22Rv1 (cell line): ENCODE data around the gene KRTAP10-12.

ENCODE experiments used
- ZFX ChIP-seq: fragments of 450-650 bp; IDR thresholded peaks from 2 replicates; pipeline ENCODE4 v1.6.1; 2017; ENCODE audit warnings: antibody characterized with exemption, borderline replicate concordance
- TF ChIP-seq, protein P1 (sequence below): fragments of 450-650 bp; IDR thresholded peaks from 2 replicates; pipeline ENCODE4 v1.5.1; 2017; ENCODE audit warnings: mild to moderate bottlenecking

DNA sequence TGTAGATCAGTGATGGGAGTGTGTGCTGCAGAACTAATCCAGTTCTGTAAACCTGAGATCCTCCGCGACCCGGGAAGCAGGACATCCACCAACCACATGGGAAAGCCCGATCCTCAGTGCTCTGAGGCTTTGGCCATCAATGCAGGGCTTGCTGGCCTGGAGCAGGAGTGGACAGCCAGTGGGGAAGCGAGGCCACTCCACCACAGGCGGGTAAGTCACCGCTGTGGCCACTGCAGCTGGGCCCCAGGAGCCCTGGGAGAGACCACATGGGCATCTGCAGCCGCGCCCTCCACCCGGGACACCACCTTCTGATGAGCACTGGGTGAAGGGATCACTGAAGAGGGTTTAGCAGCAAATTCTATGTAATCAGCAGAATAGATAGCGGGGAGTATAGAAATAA is 15.8 kb upstream of the KRTAP10-12 start:
- TF ChIP-seq, protein P1, sequence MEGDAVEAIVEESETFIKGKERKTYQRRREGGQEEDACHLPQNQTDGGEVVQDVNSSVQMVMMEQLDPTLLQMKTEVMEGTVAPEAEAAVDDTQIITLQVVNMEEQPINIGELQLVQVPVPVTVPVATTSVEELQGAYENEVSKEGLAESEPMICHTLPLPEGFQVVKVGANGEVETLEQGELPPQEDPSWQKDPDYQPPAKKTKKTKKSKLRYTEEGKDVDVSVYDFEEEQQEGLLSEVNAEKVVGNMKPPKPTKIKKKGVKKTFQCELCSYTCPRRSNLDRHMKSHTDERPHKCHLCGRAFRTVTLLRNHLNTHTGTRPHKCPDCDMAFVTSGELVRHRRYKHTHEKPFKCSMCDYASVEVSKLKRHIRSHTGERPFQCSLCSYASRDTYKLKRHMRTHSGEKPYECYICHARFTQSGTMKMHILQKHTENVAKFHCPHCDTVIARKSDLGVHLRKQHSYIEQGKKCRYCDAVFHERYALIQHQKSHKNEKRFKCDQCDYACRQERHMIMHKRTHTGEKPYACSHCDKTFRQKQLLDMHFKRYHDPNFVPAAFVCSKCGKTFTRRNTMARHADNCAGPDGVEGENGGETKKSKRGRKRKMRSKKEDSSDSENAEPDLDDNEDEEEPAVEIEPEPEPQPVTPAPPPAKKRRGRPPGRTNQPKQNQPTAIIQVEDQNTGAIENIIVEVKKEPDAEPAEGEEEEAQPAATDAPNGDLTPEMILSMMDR: no peak
- no peak for TF ChIP-seq ZFX
